Stimulated activated naive CD4-positive, alpha-beta T cell (primary cell): Measurements from ENCODE around the gene B3GLCT.

Source experiments
- DNase-seq, 6 experiments: peaks; one replicate each; lab custom pipeline; 2025; lab: John Stamatoyannopoulos, UW

Gene B3GLCT

GRCh38 chr13:31350560-31350959, 150.8 kb downstream of the B3GLCT start:
- no peak for DNase-seq

GRCh38 chr13:31351376-31351775, 151.6 kb downstream of the B3GLCT start:
- no peak for DNase-seq

GRCh38 chr13:31352467-31352866, 152.7 kb downstream of the B3GLCT start:
- DNase-seq, result no peak

- DNase-seq, result no peak
These were observed 155.2 kb downstream of the B3GLCT start for GRCh38 chr13:31355001-31355400.

GRCh38 chr13:31356991-31357390, 157.2 kb downstream of the B3GLCT start:
- DNase-seq, result no peak

GRCh38 chr13:31357581-31357980, 157.8 kb downstream of the B3GLCT start:
- DNase-seq, result no peak

DNA sequence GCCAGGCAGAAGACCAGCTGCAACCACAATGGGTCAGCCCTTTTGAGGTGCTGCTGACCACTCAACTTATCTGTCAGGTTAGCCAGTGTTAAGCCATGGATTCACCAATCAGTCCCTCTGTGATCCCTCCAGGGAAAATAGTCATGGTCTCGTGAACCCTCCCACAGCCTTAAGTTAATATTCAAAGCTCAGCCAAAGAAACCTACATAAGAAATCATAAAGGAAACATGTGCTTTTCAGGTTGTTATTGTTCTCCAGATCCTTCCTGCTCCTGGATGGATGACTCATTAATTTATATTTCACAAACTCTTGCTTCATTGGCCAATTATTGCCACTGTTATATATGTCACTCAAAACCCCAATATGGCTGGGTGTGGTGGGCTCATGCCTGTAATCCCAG, 161.9 kb downstream of the B3GLCT start:
- no peak for DNase-seq

DNA sequence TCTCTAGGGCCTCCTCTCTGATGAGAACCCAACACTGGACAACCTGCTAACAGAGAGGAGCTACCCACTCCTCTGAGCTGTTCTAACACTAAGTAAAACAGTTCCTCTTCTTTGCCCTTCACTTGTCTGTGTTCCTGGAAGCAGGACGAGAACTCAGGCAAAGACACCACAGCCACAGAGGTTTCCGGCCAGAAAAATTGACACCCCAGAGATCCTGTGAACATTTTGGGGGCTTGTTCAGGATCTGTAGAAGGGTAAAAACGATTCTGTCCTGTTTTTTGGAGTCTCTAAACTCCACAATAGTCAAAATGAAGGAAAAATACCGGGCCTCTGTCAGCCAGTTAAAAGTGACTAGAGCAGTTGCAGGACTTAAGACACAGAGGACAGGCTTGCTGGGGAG, 165.9 kb downstream of the B3GLCT start:
- DNase-seq, result no peak

- DNase-seq, result no peak
These were observed 167.6 kb downstream of the B3GLCT start for GRCh38 chr13:31367410-31367809.

GRCh38 chr13:31369213-31369612, 169.4 kb downstream of the B3GLCT start:
- no peak for DNase-seq

GRCh38 chr13:31372454-31372853, 172.7 kb downstream of the B3GLCT start:
- no peak for DNase-seq

DNA sequence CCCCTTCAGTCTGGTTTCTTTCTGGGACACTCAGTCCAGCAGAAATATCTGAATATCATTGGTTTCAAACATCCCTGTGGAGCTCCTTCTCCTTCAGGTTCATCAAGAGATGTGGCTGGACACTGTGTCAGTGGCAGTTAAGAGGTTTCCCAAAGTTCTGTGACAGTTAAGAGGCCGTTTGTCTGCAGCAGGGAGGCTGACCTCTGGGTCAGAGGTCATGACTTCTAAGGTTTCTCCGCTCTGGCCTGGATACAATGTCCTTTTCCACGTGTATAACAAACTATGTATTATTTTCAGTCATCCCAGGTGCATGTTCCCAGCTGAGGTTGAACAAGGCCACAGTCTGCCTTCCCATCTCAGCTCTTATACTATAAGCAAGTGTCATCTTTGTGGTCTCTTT, 174.9 kb downstream of the B3GLCT start:
- no peak for DNase-seq

DNA sequence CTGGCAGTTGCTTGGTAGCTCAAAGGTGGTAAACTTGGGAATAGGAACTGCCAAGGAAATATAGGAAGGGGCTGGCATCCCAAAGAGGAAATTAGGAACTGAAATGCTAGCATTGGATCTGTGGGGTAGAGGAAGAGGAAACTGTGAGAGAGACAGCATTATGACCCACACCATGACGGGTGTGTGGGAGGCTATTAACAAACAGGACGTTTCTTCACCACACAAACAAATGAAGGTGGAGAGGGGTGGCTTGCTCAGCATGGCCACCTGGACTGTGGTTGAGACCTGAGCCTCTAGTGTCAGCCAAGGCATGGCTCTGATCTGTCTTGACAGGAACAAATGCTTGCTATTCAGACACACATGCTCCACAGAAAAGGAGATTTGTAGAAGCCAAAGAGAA, 178.2 kb downstream of the B3GLCT start:
- DNase-seq, result no peak

- no peak for DNase-seq
These were observed 180.9 kb downstream of the B3GLCT start for GRCh38 chr13:31380715-31381114.
